LNCaP clone FGC (cell line): ENCODE results near the gene SYCP2.
A peak's percentile ranks its signal among the peaks of the same experiment; 100 is the strongest.

ENCODE experiments used
- DNase-seq: peaks from one replicate; pipeline ENCODE4 v3.0.0-alpha.2; 2011; ENCODE audit warnings: low read depth
- H3K4me3 ChIP-seq: 2 replicates; pipeline ENCODE4 v1.5.1; 2011; ENCODE audit warnings: mild to moderate bottlenecking, low read depth, low read length, control low read depth
- TF ChIP-seq, protein P1 (sequence below): IDR thresholded peaks from 2 replicates; pipeline ENCODE4 v1.5.1; 2012; ENCODE audit warnings: mild to moderate bottlenecking; ENCODE audit not compliant: control insufficient read depth, insufficient read depth; ENCODE audit errors: extremely low read depth

Gene SYCP2

GRCh38 chr20:59845472-59845871 is 88.0 kb downstream of the SYCP2 start:
- DNase-seq: peak; percentile 33
- TF ChIP-seq, protein P1, sequence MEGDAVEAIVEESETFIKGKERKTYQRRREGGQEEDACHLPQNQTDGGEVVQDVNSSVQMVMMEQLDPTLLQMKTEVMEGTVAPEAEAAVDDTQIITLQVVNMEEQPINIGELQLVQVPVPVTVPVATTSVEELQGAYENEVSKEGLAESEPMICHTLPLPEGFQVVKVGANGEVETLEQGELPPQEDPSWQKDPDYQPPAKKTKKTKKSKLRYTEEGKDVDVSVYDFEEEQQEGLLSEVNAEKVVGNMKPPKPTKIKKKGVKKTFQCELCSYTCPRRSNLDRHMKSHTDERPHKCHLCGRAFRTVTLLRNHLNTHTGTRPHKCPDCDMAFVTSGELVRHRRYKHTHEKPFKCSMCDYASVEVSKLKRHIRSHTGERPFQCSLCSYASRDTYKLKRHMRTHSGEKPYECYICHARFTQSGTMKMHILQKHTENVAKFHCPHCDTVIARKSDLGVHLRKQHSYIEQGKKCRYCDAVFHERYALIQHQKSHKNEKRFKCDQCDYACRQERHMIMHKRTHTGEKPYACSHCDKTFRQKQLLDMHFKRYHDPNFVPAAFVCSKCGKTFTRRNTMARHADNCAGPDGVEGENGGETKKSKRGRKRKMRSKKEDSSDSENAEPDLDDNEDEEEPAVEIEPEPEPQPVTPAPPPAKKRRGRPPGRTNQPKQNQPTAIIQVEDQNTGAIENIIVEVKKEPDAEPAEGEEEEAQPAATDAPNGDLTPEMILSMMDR: no peak

DNA sequence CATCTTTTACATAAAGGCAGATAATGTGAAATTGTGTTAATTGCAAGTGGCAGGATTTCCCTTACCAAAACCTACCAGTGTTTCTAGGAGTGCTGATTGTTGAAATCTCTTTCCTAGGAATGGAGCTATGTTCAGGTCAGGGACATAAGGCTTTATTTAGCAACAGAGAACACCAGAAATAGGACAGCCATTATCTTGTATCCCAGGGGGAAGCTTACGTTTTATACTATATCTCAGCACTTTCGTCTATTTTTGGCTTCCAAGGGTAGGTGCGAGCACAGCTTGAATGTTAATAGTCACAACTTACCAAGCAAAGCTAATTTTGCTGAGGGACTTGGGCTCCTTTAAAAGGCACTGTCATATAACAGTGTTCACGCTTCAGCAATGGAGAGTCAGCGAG is 94.0 kb downstream of the SYCP2 start:
- H3K4me3 ChIP-seq: no peak overlapping the region
- DNase-seq: no peak
- TF ChIP-seq, protein P1: no peak

More at GRCh38 chr20:59845472-59845871, 88.0 kb downstream of the SYCP2 start:
- no peak overlapping the region for H3K4me3 ChIP-seq

DNA sequence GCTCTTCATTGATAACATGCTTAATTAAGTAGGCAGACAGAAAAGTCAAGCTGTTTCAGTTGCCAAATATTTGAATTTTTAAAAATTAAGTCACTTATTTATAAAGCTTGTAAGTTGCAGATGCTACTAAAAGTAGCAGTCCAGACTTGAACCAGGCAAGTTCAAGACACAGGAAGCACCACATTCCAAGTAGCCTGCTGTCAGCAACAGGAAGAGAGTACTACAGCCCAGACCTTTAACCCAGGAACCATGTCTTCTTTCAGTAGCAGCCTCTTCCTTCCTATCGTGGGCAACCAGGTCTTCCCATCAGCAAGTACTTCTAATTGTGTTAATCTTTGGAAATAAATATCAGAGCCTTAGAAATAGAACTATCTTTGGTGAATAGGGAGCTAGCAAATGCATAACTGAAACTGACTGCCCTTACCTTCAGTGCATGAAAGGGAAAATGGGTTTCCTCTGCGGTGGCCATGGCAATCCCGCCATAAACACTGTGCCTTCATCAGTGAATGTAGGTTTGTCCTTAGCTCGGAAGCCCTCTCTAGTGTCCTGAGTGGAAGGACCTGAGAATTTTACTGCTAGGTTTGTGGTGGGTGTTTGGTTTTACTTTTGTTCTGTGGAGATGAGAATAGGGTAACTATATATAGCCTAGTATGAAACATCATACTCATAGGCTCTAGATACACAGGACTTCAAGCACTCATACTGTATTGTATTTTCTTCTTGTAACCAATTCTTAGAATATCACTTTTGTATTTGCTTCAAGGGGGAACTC is 95.6 kb downstream of the SYCP2 start:
- DNase-seq: no peak
- no peak overlapping the region for H3K4me3 ChIP-seq
- TF ChIP-seq, protein P1: no peak

DNA sequence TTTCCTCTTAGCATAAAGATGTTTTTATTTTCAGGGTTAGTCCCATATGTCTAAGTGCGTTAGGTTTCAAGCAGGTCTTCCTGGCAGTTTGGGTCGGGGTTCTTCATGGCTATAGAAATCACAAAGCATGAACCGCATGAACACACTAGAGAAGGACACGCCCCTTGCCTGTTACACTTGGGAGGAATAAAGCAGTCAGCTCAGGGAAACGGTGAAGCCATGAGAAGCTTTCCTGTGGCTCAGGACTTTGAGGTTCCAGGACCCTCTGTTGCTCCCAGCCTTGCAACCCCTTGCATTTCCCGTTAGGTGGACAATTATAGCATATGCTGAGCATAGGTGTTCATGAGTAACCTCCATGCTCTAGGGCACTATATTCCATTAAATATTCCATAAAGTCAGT is 96.7 kb downstream of the SYCP2 start:
- TF ChIP-seq, protein P1: no peak
- H3K4me3 ChIP-seq: no peak overlapping the region
- DNase-seq: no peak

DNA sequence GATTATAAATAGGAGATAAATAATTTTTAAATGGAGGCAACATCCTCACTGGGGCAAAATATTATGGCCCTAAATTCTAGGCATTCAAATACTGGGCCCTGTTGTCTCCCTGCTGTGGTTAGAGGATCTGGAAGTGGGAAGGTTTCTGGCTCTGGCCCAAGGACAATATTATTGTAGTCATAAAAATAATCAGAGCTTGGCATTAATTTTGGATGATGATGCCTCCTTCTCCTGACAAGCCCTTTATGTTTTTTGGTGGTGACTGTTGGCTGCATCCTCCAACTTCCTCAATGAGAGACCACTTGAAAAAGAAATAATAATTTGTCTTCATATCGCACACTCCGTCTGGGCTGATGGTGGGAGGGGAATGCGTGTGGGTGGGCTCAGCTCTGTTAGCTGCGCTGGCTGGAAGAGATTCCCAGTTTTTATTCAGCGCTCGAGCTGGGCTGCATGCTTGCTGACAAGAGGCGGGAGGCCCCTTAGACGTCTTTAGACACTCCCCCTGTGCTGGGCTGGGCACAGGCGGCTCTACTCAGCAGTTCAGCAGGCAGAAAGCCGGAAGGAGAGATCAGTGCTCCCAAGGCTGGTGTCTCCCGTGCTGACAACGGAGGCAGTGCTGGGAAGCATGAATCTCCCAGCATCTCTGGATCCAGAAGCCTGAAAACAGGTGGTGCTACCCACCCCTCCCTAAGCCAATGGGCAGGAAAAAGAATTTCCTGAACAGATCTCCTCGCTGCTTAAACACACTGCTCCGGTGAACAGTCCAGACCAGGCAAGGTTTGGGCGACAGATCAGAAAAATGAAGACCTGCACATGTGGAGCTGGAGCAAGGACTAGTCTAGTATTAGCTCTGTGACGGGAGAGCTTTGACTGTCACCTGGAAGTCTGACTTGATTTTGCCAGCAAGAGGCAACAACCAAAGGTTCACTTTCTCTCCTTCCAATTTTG is 97.7 kb downstream of the SYCP2 start:
- H3K4me3 ChIP-seq: no peak overlapping the region
- TF ChIP-seq, protein P1: no peak
- peak; percentile 59 for DNase-seq

DNA sequence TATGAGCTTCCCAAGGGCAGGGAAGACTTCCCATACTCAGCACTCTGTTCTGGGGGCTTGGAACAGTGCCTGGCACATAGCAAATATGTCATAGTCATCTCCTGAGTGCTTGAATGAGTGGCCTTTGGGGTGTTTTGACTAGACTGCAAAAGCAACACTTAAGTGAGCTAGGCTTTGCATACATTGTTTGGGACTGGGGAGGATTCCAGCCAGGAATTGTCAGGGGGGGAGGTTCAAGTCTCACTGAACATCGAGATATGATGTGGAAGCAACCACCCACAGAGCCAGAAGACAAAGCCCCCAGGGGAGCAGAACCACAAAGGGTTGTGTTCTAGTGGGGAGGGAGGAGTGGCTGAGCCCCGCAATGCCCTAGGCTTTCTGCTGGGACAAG is 98.4 kb downstream of the SYCP2 start:
- TF ChIP-seq, protein P1: no peak
- no peak for DNase-seq
- no peak overlapping the region for H3K4me3 ChIP-seq
